BJ (cell line): ENCODE results near the gene COP1. TPM values are rescaled to one million over a fixed set of nuclear protein-coding genes. Genes with fewer than 3 reads are reported as not detected.

Experiments used
- CTCF ChIA-PET: fragments of 350-600 bp; formaldehyde crosslinking; extraction: SDS; loops from one replicate; lab custom pipeline; 2021; ENCODE audit warnings: antibody characterized with exemption, inconsistent platforms; lab: Yijun Ruan, JAX
- POLR2A ChIA-PET: fragments of 300-600 bp; sonication (Branson Sonifier 250); formaldehyde crosslinking; extraction: SDS; loops from one replicate; lab custom pipeline; 2021; ENCODE audit warnings: antibody characterized with exemption; lab: Charles Lee
- DNase-seq: peaks from one replicate; pipeline ENCODE4 v3.0.0-alpha.2; 2011; ENCODE audit warnings: low read depth
- H3K27me3 ChIP-seq: 2 replicates; pipeline ENCODE4 v1.6.0; 2011; ENCODE audit warnings: low read length; ENCODE audit not compliant: control insufficient read depth, insufficient read depth
- H3K36me3 ChIP-seq: 2 replicates; pipeline ENCODE4 v1.5.1; 2011; ENCODE audit warnings: low read length; ENCODE audit not compliant: control insufficient read depth, insufficient read depth
- H3K4me3 ChIP-seq: 2 replicates; pipeline ENCODE4 v1.5.1; 2011; ENCODE audit warnings: low read depth, mild to moderate bottlenecking, control low read depth, low read length
- CTCF ChIP-seq: IDR thresholded peaks from 2 replicates; pipeline ENCODE4 v1.5.1; 2011; ENCODE audit warnings: low read depth, mild to moderate bottlenecking, control low read depth, inconsistent platforms, low read length, moderate library complexity; ENCODE audit not compliant: insufficient read depth
- polyA plus RNA-seq: library from polyadenylated mRNA; depleted of rRNA; stranded (reverse); fragments of >200 nt; gene quantifications from 2 replicates; pipeline ENCODE4 v1.2.3, GENCODE V29; 2011

The COP1 gene
- polyA plus RNA-seq, 1 experiment: 14.8 TPM

GRCh38 chr1:176220100-176220689 is 13.1 kb upstream of the COP1 start:
- ChIA-PET CTCF (interaction anchor here (0.6 kb wide), 1 partner anchor 18 kb away, joined by 3 read pairs; no protein-coding TSS in a partner anchor), POLR2A (no interaction called here)
- no peak for TF ChIP-seq CTCF
- Histone ChIP-seq H3K36me3 (no peaks in the 10 kb centered on the region), H3K27me3 (no peaks in the 10 kb centered on the region), H3K4me3 (no peak overlapping the region)
- DNase-seq: no peak

DNA sequence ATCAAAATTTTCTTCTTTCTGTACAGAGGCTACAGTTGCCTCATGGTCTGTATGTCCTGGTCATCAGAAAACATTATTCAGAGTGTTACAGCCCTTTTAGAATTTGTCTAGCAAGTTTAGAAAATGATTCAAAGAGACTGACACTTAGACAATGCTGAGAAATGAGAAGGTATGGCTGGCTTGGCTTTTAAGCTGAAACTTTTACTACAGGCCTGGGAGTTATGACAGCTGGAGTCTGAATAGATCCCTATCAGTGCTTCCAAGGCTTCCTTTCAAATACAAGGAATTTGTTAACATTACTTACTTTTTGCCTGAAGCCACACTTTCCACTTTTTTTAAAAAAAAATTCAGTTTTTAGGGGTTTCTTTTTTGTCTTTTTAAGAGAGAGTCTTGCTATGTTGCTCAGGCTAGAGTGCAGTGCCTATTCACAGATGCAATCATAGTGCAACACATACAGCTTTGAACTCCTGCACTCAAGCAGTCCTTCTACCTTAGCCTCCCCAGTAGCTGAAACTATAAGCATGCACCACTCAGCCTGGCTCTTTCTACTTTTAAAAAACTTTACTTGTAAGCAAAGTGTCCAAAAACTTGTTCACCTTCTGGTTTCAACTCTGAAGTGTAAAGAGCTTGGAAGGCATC is 10.5 kb upstream of the COP1 start:
- no peak for TF ChIP-seq CTCF
- Histone ChIP-seq H3K4me3 (no peak overlapping the region), H3K36me3 (no peaks in the 10 kb centered on the region), H3K27me3 (no peaks in the 10 kb centered on the region)
- POLR2A ChIA-PET: interaction anchor here (0.6 kb wide), 1 partner anchor 115 kb away, joined by 3 read pairs; no protein-coding TSS in a partner anchor
- CTCF ChIA-PET: no interaction called here
- no peak for DNase-seq

DNA sequence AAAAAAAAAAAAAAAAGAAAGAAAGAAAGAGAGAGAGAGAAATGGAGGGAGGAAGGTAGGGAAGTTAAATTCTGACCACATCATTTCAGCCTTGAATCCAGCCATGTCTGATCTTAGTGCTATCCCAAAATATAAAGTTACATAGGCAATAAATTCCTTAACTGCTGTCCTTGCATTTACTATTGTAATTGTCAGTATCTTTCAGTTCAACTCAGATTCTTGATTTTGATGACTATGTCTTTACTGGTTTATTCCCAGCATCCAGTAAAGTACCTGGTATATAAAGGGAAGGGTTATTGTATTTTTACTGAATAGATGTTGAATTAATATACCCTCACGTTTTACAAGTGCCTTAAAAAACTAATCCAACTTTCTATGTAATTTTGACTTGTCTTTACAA is 8.9 kb upstream of the COP1 start:
- CTCF ChIA-PET: no interaction called here
- POLR2A ChIA-PET: no interaction called here
- Histone ChIP-seq H3K4me3 (no peak overlapping the region), H3K36me3 (no peaks in the 10 kb centered on the region), H3K27me3 (no peaks in the 10 kb centered on the region)
- TF ChIP-seq CTCF: no peak
- no peak for DNase-seq

DNA sequence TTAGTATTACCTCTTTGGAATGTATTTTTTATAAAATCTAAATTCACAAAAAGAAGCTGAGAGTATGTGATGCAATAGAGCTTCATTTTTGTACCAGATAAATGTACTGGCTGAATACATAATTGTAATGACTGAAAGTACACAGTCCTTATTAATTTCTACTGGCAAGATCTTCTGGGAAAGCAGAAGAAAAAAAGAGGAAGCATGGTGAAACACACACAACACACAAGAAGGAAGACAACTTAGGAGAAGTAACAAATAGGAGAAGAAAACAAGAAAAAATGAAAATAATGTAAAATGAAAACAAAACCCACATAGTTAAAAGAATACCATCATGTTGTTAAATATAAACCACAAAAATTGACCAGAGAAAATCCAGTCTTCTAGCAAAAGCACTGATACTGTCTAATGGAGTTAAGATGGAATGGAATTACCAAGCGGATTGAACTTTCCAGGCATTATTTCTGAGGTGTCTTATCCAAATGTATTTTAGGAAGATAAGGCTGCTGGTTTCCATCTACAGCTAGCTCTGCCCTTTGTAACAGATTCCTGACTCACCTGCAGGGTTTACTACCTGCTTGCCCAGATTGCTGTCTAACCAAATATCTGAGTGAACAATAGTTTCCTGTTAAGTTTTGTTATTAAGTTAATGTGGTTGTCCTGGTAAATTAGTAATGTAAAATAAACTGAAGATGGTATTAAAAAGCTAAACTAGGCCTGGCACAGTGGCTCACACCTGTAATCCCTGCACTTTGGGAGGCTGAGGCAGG is 4.5 kb upstream of the COP1 start:
- TF ChIP-seq CTCF: no peak
- DNase-seq: no peak
- Histone ChIP-seq H3K27me3 (no peaks in the 10 kb centered on the region), H3K4me3 (no peak overlapping the region), H3K36me3 (no peaks in the 10 kb centered on the region)
- ChIA-PET CTCF (no interaction called here), POLR2A (no interaction called here)

- Histone ChIP-seq H3K27me3 (no peaks in the 10 kb centered on the region), H3K36me3 (no peaks in the 10 kb centered on the region), H3K4me3 (peak overlapping the region; percentile 97)
- POLR2A ChIA-PET: interaction anchor here (0.6 kb wide), 1 partner anchor 264 kb away, joined by 3 read pairs; no protein-coding TSS in a partner anchor
- CTCF ChIA-PET: interaction anchor here (1.2 kb wide), 1 partner anchor 88 kb away, joined by 7 read pairs; no protein-coding TSS in a partner anchor
- no peak for DNase-seq
- TF ChIP-seq CTCF: no peak
These were observed 948 bp upstream of the COP1 start for GRCh38 chr1:176208034-176208433.
